Epithelial cell of prostate (primary cell): ENCODE data around the gene FASTKD2.
"Not testable (repeated sequence)": the region's sequence is repeated elsewhere in the genome, so short reads cannot be mapped to it uniquely, and the experiment has no call there.

ENCODE experiments used
- DNase-seq: peaks from one replicate; pipeline ENCODE4 v3.0.0-alpha.2; 2011; ENCODE audit warnings: low read depth, low spot score
- H3K27ac ChIP-seq: fragments of 450-650 bp; 2 replicates; pipeline ENCODE4 v1.5.1; 2017; ENCODE audit warnings: mild to moderate bottlenecking

The FASTKD2 gene

GRCh38 chr2:206784559-206785353 lies 19.4 kb downstream of the FASTKD2 start:
- DNase-seq: no peak
- no peak overlapping the region for H3K27ac ChIP-seq

- no peak for DNase-seq
- no peak overlapping the region for H3K27ac ChIP-seq
These were observed 25.0 kb downstream of the FASTKD2 start for GRCh38 chr2:206790311-206790935.

- DNase-seq: no peak
- no peak overlapping the region for H3K27ac ChIP-seq
These were observed 27.2 kb downstream of the FASTKD2 start for GRCh38 chr2:206792645-206793044.

- DNase-seq: no peak
- H3K27ac ChIP-seq: no peak overlapping the region
These were observed 32.0 kb downstream of the FASTKD2 start for GRCh38 chr2:206797376-206797775.

- no peak for DNase-seq
- no peak overlapping the region for H3K27ac ChIP-seq
These were observed 32.6 kb downstream of the FASTKD2 start for GRCh38 chr2:206798000-206798399.

GRCh38 chr2:206799083-206799482 lies 33.7 kb downstream of the FASTKD2 start:
- H3K27ac ChIP-seq: no peak overlapping the region
- DNase-seq: no peak

- no peak overlapping the region for H3K27ac ChIP-seq
- no peak for DNase-seq
These were observed 35.4 kb downstream of the FASTKD2 start for GRCh38 chr2:206800506-206801417.

- H3K27ac ChIP-seq: no peak overlapping the region
- DNase-seq: no peak
These were observed 36.2 kb downstream of the FASTKD2 start for GRCh38 chr2:206801418-206802189.

GRCh38 chr2:206802654-206803514 lies 37.5 kb downstream of the FASTKD2 start:
- no peak overlapping the region for H3K27ac ChIP-seq
- DNase-seq: no peak

- DNase-seq: no peak
- H3K27ac ChIP-seq: no peak overlapping the region
These were observed 38.9 kb downstream of the FASTKD2 start for GRCh38 chr2:206804326-206804725.

GRCh38 chr2:206805887-206806607 lies 40.6 kb downstream of the FASTKD2 start:
- H3K27ac ChIP-seq: no peak overlapping the region
- DNase-seq: no peak

- DNase-seq: not testable (repeated sequence)
These were observed 42.2 kb downstream of the FASTKD2 start for GRCh38 chr2:206807624-206808023.

GRCh38 chr2:206812471-206812870 lies 47.1 kb downstream of the FASTKD2 start:
- not testable (repeated sequence) for DNase-seq, H3K27ac ChIP-seq

More at GRCh38 chr2:206807624-206808023, 42.2 kb downstream of the FASTKD2 start:
- not testable (repeated sequence) for H3K27ac ChIP-seq

GRCh38 chr2:206814498-206814897 lies 49.1 kb downstream of the FASTKD2 start:
- DNase-seq: no peak
- H3K27ac ChIP-seq: no peak overlapping the region

- no peak for DNase-seq
- no peak overlapping the region for H3K27ac ChIP-seq
These were observed 55.4 kb downstream of the FASTKD2 start for GRCh38 chr2:206820807-206821206.

- no peak for DNase-seq
- no peak overlapping the region for H3K27ac ChIP-seq
These were observed 57.8 kb downstream of the FASTKD2 start for GRCh38 chr2:206823178-206823577.

GRCh38 chr2:206824087-206824618 lies 58.7 kb downstream of the FASTKD2 start:
- no peak overlapping the region for H3K27ac ChIP-seq
- DNase-seq: no peak

- no peak for DNase-seq
- H3K27ac ChIP-seq: no peak overlapping the region
These were observed 59.6 kb downstream of the FASTKD2 start for GRCh38 chr2:206824993-206825392.
